ENCODE results near the gene ITIH1. TPM values are rescaled to one million over a fixed set of nuclear protein-coding genes. Genes with fewer than 3 reads are reported as not detected.

The ITIH1 gene
- total RNA-seq, 1 donor = not detected

- Histone ChIP-seq H3K27me3 (ENCODE audit: insufficient read depth, low read length) (peaks cover 20% of the 10 kb centered on the region), H4K20me1 (ENCODE audit: insufficient read depth, low read length) (no peaks in the 10 kb centered on the region), H2AFZ (ENCODE audit: low read length) (no peak overlapping the region), H3K27ac (ENCODE audit: low read depth, low read length) (no peak overlapping the region), H3K4me3 (ENCODE audit: insufficient read depth, low read length) (no peak overlapping the region), H3K4me2 (ENCODE audit: insufficient read depth, low read length) (no peak overlapping the region), H3K79me2 (ENCODE audit: insufficient read depth, low read length) (no peaks in the 10 kb centered on the region), H3K4me1 (ENCODE audit: insufficient read depth, low read length) (no peaks in the 10 kb centered on the region), H3K9me3 (ENCODE audit: low read depth, low read length) (no peaks in the 10 kb centered on the region), H3K36me3 (ENCODE audit: insufficient read depth, low read length) (no peaks in the 10 kb centered on the region)
- peak; percentile 53 for DNase-seq (ENCODE audit: insufficient read length, low spot score, missing footprints)
- TF ChIP-seq CTCF (IDR thresholded peaks at IDR 0.05; ENCODE audit: extremely low read depth, low read depth, low read length) = no peak
Measured at GRCh38 chr3:52786330-52787215, 9.2 kb downstream of the ITIH1 start.

GRCh38 chr3:52787246-52787645, 9.8 kb downstream of the ITIH1 start:
- H3K9me3 ChIP-seq (ENCODE audit: low read depth, low read length) = no peaks in the 10 kb centered on the region
- no peak for TF ChIP-seq CTCF (IDR thresholded peaks at IDR 0.05; ENCODE audit: extremely low read depth, low read depth, low read length)
- no peak overlapping the region for H3K4me3 ChIP-seq (ENCODE audit: insufficient read depth, low read length)
- DNase-seq (ENCODE audit: insufficient read length, low spot score, missing footprints) = peak; percentile 46
- H3K27me3 ChIP-seq (ENCODE audit: insufficient read depth, low read length) = peaks cover 17% of the 10 kb centered on the region
- H4K20me1 ChIP-seq (ENCODE audit: insufficient read depth, low read length) = no peaks in the 10 kb centered on the region
- no peak overlapping the region for H3K4me2 ChIP-seq (ENCODE audit: insufficient read depth, low read length)
- H3K27ac ChIP-seq (ENCODE audit: low read depth, low read length) = no peak overlapping the region
- no peak overlapping the region for H2AFZ ChIP-seq (ENCODE audit: low read length)
- no peaks in the 10 kb centered on the region for H3K36me3 ChIP-seq (ENCODE audit: insufficient read depth, low read length)
- H3K4me1 ChIP-seq (ENCODE audit: insufficient read depth, low read length) = no peaks in the 10 kb centered on the region
- no peaks in the 10 kb centered on the region for H3K79me2 ChIP-seq (ENCODE audit: insufficient read depth, low read length)

- no peak overlapping the region for H3K4me2 ChIP-seq (ENCODE audit: insufficient read depth, low read length)
- no peaks in the 10 kb centered on the region for H3K36me3 ChIP-seq (ENCODE audit: insufficient read depth, low read length)
- no peaks in the 10 kb centered on the region for H4K20me1 ChIP-seq (ENCODE audit: insufficient read depth, low read length)
- no peak overlapping the region for H2AFZ ChIP-seq (ENCODE audit: low read length)
- H3K4me3 ChIP-seq (ENCODE audit: insufficient read depth, low read length) = no peak overlapping the region
- peaks cover 13% of the 10 kb centered on the region for H3K27me3 ChIP-seq (ENCODE audit: insufficient read depth, low read length)
- TF ChIP-seq CTCF (IDR thresholded peaks at IDR 0.05; ENCODE audit: extremely low read depth, low read depth, low read length) = no peak
- peak; percentile 79 for DNase-seq (ENCODE audit: insufficient read length, low spot score, missing footprints)
- no peaks in the 10 kb centered on the region for H3K79me2 ChIP-seq (ENCODE audit: insufficient read depth, low read length)
- no peaks in the 10 kb centered on the region for H3K9me3 ChIP-seq (ENCODE audit: low read depth, low read length)
- no peak overlapping the region for H3K27ac ChIP-seq (ENCODE audit: low read depth, low read length)
- H3K4me1 ChIP-seq (ENCODE audit: insufficient read depth, low read length) = no peaks in the 10 kb centered on the region
Measured at GRCh38 chr3:52787672-52788625, 10.6 kb downstream of the ITIH1 start.
